IPS-NIHi7 (cell line): ENCODE results near the gene RARS1.

Experiments used
- DNase-seq: peaks from one replicate; pipeline ENCODE4 v3.0.0; 2012; ENCODE audit warnings: mixed read lengths; ENCODE audit errors: extremely low spot score

Gene RARS1

DNA sequence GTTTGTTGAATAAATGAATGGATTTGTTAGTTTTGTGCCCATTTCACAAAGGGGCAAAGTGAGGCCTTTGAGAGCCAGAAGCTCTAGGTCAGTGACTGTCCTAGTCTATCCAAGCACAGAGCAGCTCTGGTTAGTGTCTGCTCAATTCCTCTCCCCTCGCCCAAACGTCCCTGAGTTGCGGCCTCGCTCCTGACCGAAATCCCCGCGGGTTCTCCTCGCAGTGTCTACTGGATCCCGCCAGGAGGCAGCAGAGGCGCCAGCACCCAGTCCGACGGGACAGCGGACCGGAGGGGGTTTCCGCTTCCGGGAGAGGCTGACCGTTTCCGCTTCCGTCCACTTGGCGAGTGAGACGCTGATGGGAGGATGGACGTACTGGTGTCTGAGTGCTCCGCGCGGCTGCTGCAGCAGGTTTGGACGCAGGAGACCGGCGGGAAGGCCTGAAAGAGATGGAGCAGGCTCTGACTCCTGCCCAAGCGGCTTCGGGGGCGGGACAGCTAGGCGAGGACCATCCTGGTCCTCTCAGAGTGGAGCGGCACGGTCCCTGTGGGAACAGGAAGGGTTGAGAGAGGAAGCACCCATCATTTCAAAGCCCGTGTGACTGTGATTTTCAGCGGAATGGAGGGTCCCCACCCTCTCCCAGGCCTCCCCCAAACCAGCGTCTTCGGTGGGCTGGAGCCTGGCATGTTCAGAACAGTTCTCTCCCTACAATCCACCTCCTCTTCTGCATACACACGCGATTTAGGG, at the start of gene RARS1:
Gene RARS1 (plus strand): TSS at position 336 of the 744 bp plus-strand sequence. CDS start 28 bp downstream, at position 364.
- peak; percentile 98 for DNase-seq

DNA sequence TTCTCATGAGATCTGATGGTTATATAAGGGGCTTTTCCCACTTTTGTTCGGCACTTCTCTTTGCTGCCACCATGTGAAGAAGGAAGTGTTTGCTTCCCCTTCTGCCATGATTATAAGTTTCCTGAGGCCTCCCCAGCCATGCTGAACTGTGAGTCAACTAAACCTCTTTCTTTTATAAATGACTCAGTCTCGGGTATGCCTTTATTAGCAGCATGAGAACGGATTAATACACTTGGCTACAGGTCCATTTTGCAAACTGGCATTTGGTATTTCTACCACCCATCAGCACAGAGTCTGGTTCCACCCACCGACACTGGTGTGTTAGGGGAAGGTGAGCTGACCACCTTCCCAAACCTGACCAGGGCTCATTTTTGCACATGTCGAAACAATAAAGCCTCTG, 47.9 kb upstream of the RARS1 start:
- no peak for DNase-seq

DNA sequence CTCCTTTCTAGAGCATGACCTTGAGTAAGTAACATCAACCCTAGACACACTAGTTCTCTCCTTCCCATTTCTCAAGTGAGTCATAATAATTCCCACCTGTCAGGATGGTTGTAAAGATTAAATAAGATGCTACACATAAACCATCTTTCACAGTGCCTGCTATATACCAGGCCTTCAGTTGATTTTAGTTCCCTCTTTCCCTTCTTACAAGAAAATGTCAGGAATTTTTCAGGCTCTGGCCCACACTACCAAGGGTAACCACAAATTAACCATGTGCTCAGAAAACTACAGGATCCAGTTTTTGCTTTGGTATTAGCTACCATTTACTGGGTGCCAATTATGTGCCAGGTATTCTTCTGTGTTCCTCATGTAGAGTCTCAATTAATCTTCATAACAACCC, 42.7 kb upstream of the RARS1 start:
- no peak for DNase-seq

DNA sequence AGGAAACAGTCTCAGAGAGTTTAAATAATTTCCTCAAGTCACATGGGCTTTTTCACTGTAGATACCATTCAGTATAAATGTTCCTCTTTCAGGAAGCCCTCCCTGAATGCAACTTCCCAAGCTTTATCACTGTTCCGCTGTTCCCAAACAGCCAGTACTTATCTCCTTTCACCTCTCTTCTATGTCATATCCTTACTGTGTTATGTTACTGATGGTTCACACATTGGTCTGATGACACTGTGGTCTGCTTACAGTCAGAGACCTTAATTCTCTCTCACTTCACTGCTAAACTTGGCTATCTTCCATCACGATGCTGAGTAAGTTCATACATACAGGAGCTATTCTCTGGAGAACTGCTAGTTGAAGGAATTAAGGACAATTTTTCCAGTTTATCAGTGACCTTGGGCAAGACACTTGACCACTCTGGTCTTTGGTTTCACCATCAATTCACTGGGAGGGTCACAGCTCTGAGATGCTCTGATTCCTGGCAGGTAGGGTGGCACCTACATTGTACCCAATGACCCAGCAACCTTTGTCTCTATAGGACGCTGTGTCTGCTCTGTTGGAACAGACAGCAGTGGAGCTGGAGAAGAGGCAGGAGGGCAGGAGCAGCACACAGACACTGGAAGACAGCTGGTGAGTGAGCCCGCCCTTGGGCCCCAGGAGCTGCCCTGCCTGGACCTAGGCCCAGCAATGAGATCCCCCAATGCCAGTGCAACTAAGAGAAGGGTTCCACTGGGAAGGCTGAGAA, 42.1 kb upstream of the RARS1 start:
- no peak for DNase-seq

DNA sequence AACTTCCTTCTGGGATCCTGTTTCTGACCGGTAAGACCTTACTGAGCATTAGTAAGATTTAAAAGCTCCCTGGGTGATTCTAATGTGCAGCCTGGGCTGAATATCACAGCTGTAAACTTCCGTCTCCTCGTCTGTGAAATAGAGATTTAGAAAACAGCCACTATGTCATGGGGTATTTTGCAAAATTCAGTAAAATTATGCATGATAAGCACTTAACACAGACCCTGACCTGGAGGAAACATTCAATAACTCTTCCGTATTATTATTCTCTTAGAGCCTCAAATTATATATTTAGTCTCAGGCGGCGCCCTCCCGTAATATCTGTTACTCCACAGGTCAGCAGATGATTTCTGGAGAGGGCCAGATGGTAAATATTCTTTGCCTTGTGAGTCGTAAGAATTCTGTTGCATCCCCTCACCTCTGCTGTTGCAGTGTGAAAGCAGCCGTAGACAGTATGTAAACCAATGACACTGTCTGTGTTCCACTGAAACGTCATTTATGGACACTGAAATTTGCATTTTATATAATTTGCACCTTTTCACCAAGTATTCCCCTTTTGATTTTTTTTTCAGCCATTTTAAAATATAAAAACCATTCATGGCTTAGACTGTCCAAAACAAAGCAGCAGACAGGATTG, 39.2 kb upstream of the RARS1 start:
- no peak for DNase-seq

DNA sequence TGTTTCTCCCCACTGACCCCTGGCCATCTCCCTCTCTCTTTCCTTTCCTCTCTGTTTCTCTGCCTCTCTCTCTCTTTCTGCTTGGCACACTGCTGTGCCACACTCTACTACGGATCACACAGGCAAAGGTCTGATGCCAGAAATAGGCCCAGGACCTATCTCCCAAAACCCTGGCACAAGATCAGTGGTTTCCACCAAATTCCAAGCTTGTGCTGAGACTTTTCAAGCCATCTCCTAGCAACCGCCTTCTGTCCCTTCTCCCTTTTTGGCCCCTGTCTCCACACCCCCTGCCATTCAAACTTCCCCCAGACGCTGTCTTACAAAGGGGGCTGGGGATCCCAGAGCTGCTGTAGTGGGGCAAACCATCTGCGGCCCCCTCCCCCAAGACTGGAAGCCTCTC, 38.5 kb upstream of the RARS1 start:
- DNase-seq = no peak

DNA sequence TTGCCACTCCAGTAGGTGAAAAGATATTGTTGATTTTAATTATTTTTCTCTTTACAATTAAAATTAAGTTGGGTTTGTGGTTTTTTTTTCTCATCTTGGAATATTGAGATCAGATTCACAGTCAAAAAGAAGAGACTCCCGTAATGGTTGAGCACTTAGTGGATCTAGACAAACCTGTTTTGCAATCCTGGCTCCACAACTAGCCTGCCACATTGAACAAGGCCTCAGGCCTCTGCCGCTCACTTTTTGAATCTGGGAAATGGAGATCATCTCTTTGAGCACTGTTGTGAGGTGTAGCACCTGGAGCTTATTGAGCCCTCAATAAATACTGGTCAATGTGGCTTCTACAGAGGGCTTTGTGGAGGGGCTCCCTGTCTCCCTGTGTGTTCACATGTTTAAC, 37.1 kb upstream of the RARS1 start:
- DNase-seq = no peak

DNA sequence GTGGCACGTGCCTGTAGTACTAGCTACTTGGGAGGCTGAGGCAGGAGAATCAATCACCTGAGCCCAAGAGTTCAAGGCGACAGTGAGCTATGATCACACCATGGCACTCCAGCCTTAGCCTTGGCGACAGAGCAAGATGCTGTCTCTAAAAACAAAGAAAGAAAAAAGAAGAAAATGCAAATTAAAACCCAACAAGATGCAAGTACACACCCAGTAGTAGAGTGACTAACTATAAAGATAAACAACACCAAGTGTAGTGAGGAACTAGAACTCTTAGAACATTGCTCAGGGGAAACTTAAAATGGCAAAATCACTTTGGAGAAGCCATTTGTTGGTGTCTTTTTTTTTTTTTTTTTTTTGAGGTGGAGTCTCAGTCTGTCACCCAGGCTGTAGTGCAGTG, 34.7 kb upstream of the RARS1 start:
- no peak for DNase-seq

DNA sequence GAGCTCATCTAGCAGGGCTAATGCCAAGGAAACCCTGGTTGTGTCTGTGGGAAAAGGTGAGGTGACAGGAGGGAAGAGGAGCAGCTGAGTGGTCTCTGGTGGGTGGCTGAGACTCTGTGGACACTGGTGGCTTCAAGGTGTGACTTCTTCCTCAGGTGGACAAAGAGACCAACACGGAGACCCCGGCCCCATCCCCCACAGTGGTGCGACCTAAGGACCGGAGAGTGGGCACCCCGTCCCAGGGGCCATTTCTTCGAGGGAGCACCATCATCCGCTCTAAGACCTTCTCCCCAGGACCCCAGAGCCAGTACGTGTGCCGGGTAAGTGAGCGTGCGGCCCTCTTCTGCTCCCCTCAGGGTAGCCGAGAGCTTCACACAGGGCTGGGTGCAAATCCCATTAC, 31.1 kb upstream of the RARS1 start:
- DNase-seq = no peak

DNA sequence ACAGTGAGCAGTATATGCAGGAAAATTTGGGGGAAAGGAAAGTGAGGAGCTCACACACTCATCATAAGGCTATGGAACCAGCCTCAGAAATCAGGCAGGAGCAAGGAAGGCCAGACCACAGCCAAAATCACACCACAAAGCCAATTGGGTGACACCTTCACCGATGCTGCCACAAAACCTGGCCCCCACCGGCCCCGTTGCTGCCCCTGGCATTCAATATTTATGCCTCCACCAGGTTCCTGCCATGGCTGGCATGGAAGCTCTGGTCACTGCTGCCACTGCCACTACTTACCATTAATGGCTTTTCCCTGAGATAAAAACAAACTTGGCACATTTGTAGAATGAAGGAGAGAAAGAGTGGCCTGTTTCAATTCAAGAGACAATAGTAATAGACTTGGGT, 28.7 kb upstream of the RARS1 start:
- DNase-seq = no peak

DNA sequence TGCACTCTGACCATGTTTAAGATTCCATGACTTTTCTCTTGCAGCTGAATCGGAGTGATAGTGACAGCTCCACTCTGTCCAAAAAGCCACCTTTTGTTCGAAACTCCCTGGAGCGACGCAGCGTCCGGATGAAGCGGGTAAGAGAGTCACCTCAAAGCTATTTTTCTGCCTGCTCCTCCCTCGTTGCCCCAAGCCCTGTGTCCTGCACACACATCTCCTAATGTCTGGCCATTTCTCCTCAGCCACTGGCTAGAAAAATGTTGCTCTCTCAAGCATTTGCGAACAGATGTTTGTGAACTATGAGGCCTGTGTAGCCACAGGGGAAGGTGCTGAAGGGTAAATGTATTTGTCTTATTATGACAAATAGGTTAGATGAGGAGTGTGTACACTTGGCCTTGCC, 25.7 kb upstream of the RARS1 start:
- DNase-seq = no peak

DNA sequence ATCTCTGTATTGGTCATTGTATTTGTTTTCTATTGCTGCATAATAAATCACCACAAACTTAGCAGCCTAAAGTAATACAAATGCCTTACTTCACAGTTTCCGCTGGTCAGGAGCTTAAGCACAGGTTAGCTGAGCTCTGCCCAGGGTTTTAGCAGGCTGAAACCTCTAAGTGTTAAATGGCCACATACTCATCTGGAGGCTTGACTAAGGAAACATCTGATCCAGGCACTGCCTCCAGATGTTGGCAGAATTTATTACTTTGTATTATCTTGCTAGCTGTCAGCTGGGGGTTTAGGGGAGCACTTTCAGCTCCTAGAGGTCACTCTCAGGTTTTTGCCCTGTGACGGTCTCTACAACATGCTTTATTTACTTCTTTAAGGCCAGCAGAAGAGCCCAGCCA, 23.2 kb upstream of the RARS1 start:
- DNase-seq = no peak

DNA sequence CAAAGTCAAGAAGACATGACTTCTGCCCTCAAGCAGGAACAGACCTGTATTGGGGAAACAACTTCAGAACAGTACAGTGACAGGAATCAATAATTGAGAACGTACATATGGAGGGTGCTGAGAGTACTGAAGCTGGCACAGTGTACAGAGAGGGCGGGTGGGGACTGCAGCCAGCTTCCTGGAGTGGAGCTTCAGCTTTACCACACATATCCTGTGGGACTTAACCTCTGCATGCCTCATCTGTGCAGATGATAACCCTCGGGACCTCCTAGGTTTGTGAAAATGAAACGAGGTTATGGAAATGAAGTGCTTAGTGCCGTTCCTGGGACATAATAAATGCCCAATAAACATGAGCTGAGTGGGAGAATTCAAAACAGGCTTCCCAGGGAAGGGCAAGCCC, 22.1 kb upstream of the RARS1 start:
- DNase-seq = no peak

DNA sequence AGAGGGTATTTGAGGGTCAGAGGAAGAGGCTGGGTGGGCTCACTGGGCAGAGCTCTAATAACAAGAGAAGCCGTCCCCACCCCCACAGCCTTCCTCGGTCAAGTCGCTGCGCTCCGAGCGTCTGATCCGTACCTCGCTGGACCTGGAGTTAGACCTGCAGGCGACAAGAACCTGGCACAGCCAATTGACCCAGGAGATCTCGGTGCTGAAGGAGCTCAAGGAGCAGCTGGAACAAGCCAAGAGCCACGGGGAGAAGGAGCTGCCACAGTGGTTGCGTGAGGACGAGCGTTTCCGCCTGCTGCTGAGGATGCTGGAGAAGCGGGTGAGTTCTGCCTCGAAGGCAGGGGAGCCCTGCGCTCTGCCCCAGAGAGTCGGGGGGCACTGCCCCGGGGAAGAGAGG, 21.6 kb upstream of the RARS1 start:
- no peak for DNase-seq

DNA sequence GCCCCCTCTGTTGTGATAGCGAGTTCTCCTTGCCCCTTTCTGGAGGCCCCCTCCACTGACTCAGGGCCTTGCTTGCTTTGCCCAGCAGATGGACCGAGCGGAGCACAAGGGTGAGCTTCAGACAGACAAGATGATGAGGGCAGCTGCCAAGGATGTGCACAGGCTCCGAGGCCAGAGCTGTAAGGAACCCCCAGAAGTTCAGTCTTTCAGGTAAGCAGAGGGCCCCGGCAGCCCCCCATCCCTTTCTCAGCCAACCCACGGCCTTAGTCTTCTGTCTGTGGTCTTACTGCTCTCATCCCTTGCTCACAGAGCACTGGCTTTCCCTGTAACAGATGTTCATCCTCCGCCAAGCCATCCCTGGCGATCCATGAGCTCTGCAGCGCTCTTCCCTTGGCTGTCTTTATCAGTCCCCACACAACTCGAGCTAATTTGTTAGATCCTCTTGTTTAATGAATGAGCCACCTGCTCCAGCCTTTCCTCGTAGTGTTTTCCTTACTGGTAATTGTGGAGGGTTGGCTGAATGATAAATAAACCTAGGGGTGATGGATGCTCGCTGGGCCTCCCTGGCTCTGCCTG, 18.4 kb upstream of the RARS1 start:
- no peak for DNase-seq

DNA sequence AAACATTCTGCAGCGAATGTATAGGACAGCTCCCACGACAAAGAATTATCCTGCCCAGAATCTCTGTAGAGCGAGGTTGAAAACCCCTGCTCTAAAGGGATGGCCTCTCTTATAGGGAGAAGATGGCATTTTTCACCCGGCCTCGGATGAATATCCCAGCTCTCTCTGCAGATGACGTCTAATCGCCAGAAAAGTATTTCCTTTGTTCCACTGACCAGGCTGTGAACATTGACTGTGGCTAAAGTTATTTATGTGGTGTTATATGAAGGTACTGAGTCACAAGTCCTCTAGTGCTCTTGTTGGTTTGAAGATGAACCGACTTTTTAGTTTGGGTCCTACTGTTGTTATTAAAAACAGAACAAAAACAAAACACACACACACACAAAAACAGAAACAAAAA, 17.4 kb upstream of the RARS1 start:
- no peak for DNase-seq

DNA sequence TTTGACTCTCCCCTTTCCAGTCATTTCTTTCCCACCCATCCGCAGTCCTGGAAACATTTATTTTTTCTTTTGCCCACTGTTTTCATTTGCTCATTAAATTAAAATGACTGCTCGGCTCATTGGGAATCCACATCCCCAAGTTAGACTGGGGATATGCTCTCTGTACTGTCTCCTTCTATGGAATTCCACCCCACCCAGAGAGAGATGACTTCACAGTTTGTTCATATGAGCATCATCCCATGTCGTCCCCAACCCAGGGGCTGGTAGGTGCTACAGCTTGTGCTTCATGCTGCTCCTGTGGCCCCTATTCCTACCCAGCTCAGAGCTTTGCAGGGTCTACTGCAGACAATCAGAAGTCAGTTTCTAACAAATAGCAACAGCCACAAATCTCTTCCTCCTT, 16.5 kb upstream of the RARS1 start:
- DNase-seq = no peak

DNA sequence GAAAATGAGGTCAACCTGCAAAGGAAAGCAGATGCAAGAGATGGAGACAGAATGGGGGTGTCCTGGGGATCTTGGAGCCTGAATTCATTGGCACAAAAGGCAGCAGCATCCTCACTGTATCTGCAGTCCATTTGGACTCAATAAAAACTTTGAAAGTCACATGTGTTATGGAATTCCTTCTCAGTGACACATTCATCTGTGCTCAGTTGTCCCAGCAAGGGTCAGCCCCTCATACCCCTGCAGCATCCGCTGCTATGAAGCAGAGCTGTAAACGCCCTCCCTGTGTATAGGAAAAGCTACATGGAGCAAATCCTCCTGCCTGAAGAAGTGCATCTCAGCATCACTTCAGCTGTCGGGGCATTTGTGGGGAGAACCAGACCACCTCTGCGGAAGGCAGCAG, 14.5 kb upstream of the RARS1 start:
- DNase-seq = no peak

DNA sequence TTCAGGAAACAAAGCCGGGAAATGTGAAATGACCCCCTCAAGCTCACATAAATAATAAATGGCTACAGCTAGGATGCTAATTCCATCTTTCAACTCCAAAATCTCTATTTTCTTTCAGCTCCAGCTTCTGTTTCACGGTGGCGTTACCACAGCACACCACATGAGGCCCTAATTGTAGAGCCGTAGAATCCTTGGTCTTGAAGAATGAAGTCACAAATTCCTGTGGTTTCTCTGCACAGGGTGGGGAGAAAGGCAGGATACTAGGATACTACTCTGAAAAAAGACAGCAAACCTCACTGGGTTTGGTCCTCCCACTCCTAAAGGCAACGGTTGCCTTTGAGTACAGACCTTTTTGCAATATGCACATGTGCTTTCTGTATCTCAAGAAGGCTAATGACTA, 13.9 kb upstream of the RARS1 start:
- no peak for DNase-seq

DNA sequence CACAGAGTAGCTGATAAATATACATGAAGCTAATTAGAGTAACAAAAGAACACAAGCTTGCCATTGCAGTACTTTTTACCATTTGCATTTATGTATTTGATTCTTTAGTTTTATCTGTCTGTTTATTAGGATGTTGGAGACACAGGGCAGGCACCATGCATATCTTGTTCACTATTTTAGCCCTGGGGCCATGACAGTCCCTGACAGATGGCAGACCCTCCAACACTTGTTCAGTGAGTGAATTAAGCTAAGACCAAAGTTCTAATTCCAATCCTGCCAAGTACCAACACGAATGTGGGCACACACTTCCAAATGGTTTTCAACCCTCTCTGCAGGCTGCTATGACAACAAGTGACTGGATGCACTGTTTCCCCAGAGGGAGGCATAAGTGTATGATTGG, 12.0 kb upstream of the RARS1 start:
- no peak for DNase-seq

DNA sequence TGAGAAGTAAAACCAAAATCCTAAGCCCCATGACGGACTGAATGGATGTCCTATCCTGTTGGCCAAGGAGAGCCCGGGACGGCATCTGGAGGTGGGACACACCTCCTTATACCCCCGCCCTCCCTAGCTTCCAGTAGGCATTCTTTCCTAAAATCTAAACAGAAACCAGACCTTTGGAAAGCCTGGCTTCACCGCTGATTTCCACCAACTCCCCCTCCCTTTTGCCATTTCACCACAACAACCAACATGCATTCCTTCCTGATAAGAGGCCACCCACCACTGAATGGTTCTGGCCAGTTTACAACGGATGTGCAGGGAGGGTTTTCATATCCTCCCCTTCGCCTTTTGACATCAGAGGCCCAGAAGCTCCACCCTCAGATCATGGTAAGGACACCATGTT, 9.2 kb upstream of the RARS1 start:
- peak; percentile 27 for DNase-seq

DNA sequence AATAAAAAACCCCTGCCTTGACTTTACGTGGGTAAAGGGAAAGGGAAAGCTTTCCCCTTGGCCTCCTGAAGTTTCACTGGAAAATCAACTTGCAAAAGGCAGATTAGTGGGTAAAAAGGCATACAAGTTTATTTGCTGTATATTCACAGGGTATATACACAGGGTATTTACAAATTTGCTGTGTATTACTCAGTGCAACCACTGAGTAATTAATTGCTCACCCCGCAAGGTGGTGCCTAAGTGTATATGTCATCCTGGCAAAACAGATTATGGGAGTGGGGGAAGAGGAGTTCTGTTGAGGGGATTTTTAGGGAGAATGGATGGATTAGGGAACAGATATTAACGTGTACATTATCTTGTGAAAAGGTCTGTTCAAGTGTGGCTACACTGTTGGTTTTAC, 7.1 kb upstream of the RARS1 start:
- DNase-seq = no peak

DNA sequence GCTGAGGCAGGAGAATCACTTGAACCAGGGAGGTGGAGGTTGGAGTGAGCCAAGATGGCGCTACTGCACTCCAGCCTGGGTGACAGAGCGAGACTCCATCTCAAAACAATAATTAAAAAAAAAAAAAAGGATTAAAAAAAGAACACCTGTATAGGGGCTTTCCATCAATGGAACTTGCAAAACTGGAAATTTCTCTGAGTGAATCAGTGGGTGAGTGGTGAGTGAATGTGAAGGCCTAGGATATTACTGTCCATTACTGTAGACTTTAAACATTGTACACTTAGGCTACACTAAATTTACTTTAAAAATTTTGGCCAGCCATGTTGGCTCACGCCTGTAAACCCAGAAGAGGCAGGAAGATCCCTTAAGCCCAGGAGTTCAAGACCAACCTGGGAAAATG, 5.7 kb upstream of the RARS1 start:
- DNase-seq = no peak
